ENCODE results near the gene MARK1.

- TF ChIP-seq CTCF (IDR thresholded peaks at IDR 0.05) (no peak), POLR2A (IDR thresholded peaks at IDR 0.05) (no peak)
Measured at GRCh38 chr1:220692436-220693228, 164.7 kb downstream of the MARK1 start.

Data from heart left ventricle (tissue), 13 donors.